ENCODE measurements around the gene MCM7.
A peak's percentile ranks its signal among the peaks of the same experiment; 100 is the strongest.

DNA sequence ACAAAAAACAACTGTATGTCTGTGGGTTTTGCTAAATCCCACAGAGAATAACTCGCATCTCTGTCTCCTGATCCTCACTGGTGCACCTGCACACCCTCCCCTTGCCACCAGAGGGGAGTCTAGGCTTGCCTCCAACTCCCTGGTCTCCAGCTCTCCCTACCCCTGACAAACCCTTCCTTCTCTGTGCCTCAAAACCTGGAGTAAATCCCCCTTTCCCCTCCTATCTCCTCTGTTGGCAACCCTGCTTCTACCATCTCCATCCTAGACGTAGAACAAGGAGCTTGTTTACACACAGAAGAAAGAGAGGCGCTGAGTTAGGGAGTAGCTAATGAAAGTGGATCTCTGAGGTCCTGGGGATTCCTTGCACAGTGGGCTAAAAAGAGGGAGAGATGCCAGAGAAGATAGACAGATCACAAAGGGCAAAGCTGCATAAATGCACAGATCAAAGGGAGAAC lies 31.5 kb upstream of the MCM7 start:
- TF ChIP-seq RFX5 (IDR thresholded peaks at IDR 0.05; ENCODE audit: low read length): no peak
- TF ChIP-seq, protein P1, sequence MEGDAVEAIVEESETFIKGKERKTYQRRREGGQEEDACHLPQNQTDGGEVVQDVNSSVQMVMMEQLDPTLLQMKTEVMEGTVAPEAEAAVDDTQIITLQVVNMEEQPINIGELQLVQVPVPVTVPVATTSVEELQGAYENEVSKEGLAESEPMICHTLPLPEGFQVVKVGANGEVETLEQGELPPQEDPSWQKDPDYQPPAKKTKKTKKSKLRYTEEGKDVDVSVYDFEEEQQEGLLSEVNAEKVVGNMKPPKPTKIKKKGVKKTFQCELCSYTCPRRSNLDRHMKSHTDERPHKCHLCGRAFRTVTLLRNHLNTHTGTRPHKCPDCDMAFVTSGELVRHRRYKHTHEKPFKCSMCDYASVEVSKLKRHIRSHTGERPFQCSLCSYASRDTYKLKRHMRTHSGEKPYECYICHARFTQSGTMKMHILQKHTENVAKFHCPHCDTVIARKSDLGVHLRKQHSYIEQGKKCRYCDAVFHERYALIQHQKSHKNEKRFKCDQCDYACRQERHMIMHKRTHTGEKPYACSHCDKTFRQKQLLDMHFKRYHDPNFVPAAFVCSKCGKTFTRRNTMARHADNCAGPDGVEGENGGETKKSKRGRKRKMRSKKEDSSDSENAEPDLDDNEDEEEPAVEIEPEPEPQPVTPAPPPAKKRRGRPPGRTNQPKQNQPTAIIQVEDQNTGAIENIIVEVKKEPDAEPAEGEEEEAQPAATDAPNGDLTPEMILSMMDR (IDR thresholded peaks at IDR 0.05): peak; percentile 97

Data from SK-N-SH (cell line).